HEK293 (cell line): Measurements from ENCODE around the gene KCNMA1.
A peak's percentile ranks its signal among the peaks of the same experiment; 100 is the strongest.

ENCODE experiments used
- CTCF ChIA-PET: fragments of 350-600 bp; formaldehyde crosslinking; extraction: SDS; loops from one replicate; lab custom pipeline; 2021; ENCODE audit warnings: antibody characterized with exemption; lab: Yijun Ruan, JAX
- POLR2A ChIA-PET: fragments of 300-600 bp; formaldehyde crosslinking; extraction: SDS; loops from one replicate; lab custom pipeline; 2020; ENCODE audit warnings: antibody characterized with exemption, inconsistent platforms; lab: Yijun Ruan, JAX
- H3K27ac ChIP-seq: fragments of 200-500 bp; sonication (Bioruptor generic); 2 replicates; pipeline ENCODE4 v1.5.1; 2014; ENCODE audit warnings: low read depth, low read length, control low read depth, inconsistent platforms; ENCODE audit errors: extremely low read depth
- H3K36me3 ChIP-seq, 2 experiments: fragments of 200-500 bp in 1 of 2; sonication (Bioruptor generic) in 1 of 2; 1 replicate in 1 of 2; 2 replicates in 1 of 2; pipeline ENCODE4 v1.5.1; 2014 to 2017; ENCODE audit warnings: inconsistent platforms in 2 of 2, low read length in 2 of 2; ENCODE audit not compliant: control insufficient read depth in 2 of 2, insufficient read depth in 1 of 2
- H3K4me1 ChIP-seq: fragments of 200-500 bp; sonication (Bioruptor generic); 2 replicates; pipeline ENCODE4 v1.5.1; 2014; ENCODE audit warnings: mild to moderate bottlenecking, low read length, inconsistent platforms; ENCODE audit not compliant: control insufficient read depth, insufficient read depth
- H3K4me3 ChIP-seq: 2 replicates; pipeline ENCODE4 v1.5.1; 2011; ENCODE audit warnings: low read depth, mild to moderate bottlenecking, control low read depth, low read length, moderate library complexity
- H3K9me3 ChIP-seq: fragments of 200-500 bp; sonication (Bioruptor generic); 2 replicates; pipeline ENCODE4 v1.5.1; 2014; ENCODE audit warnings: low read depth, low read length, inconsistent platforms; ENCODE audit not compliant: control insufficient read depth, insufficient read depth
- GFI1B ChIP-seq: fragments of 450-650 bp; formaldehyde crosslinking; IDR thresholded peaks from 2 replicates; pipeline ENCODE4 v1.5.1; 2016; ENCODE audit warnings: missing biosample characterization, missing genetic modification characterization
- GLIS1 ChIP-seq: fragments of 450-650 bp; formaldehyde crosslinking; IDR thresholded peaks from 2 replicates; pipeline ENCODE4 v1.5.1; 2016; ENCODE audit warnings: missing biosample characterization, missing genetic modification characterization
- GLIS2 ChIP-seq: fragments of 450-650 bp; formaldehyde crosslinking; IDR thresholded peaks from 2 replicates; pipeline ENCODE4 v1.5.1; 2016; ENCODE audit warnings: missing biosample characterization, missing genetic modification characterization
- HOXA7 ChIP-seq: sonication (generic); formaldehyde crosslinking; IDR thresholded peaks from 2 replicates; pipeline ENCODE4 v1.8.1; 2022; ENCODE audit warnings: missing genetic modification reagents, borderline replicate concordance
- IKZF3 ChIP-seq: fragments of 450-650 bp; IDR thresholded peaks from 2 replicates; pipeline ENCODE4 v1.5.0; 2018; ENCODE audit warnings: missing biosample characterization, mild to moderate bottlenecking, missing genetic modification characterization, moderate library complexity
- KLF8 ChIP-seq: fragments of 450-650 bp; formaldehyde crosslinking; IDR thresholded peaks from 2 replicates; pipeline ENCODE4 v1.5.1; 2016; ENCODE audit warnings: missing biosample characterization, missing genetic modification characterization
- OSR2 ChIP-seq: fragments of 450-650 bp; formaldehyde crosslinking; IDR thresholded peaks from 2 replicates; pipeline ENCODE4 v1.5.1; 2016; ENCODE audit warnings: missing biosample characterization, missing genetic modification characterization
- REPIN1 ChIP-seq: fragments of 450-650 bp; formaldehyde crosslinking; IDR thresholded peaks from 2 replicates; pipeline ENCODE4 v1.5.1; 2017; ENCODE audit warnings: missing biosample characterization, missing genetic modification characterization, low read depth
- ZNF112 ChIP-seq: fragments of 450-650 bp; formaldehyde crosslinking; IDR thresholded peaks from 2 replicates; pipeline ENCODE4 v1.5.0; 2017; ENCODE audit warnings: missing biosample characterization, missing genetic modification characterization
- ZNF174 ChIP-seq: fragments of 450-650 bp; formaldehyde crosslinking; IDR thresholded peaks from 2 replicates; pipeline ENCODE4 v1.5.0; 2017; ENCODE audit warnings: missing biosample characterization, mild to moderate bottlenecking, missing genetic modification characterization
- ZNF175 ChIP-seq: fragments of 450-650 bp; formaldehyde crosslinking; IDR thresholded peaks from 2 replicates; pipeline ENCODE4 v1.5.1; 2016; ENCODE audit warnings: missing biosample characterization, missing genetic modification characterization
- ZNF311 ChIP-seq: fragments of 450-650 bp; formaldehyde crosslinking; IDR thresholded peaks from 2 replicates; pipeline ENCODE4 v1.5.1; 2017; ENCODE audit warnings: missing biosample characterization, missing genetic modification characterization, borderline replicate concordance
- ZNF423 ChIP-seq: fragments of 450-650 bp; formaldehyde crosslinking; IDR thresholded peaks from 2 replicates; pipeline ENCODE4 v1.5.1; 2016; ENCODE audit warnings: missing biosample characterization, missing genetic modification characterization
- ZNF544 ChIP-seq: fragments of 450-650 bp; formaldehyde crosslinking; IDR thresholded peaks from 2 replicates; pipeline ENCODE4 v1.5.0; 2017; ENCODE audit warnings: missing biosample characterization, missing genetic modification characterization
- ZNF549 ChIP-seq: fragments of 450-650 bp; IDR thresholded peaks from 2 replicates; pipeline ENCODE4 v1.5.1; 2018; ENCODE audit warnings: missing biosample characterization, missing genetic modification characterization, mild to moderate bottlenecking, inconsistent platforms, moderate library complexity
- ZNF561 ChIP-seq: fragments of 450-650 bp; IDR thresholded peaks from 2 replicates; pipeline ENCODE4 v1.5.1; 2018; ENCODE audit warnings: missing biosample characterization, missing genetic modification characterization, borderline replicate concordance
- ZNF76 ChIP-seq: fragments of 450-650 bp; formaldehyde crosslinking; IDR thresholded peaks from 2 replicates; pipeline ENCODE4; 2016; ENCODE audit warnings: low read depth, missing biosample characterization, missing genetic modification characterization, borderline replicate concordance
- ZNF830 ChIP-seq: fragments of 450-650 bp; IDR thresholded peaks from 2 replicates; pipeline ENCODE4 v1.5.0; 2018; ENCODE audit warnings: missing biosample characterization, missing genetic modification characterization, low read depth, mild to moderate bottlenecking, moderate library complexity
- TF ChIP-seq, protein P1 (sequence below): fragments of 450-650 bp; formaldehyde crosslinking; IDR thresholded peaks from 2 replicates; pipeline ENCODE4 v1.5.1; 2017; ENCODE audit warnings: missing biosample characterization, mild to moderate bottlenecking, missing genetic modification characterization, moderate library complexity
- TF ChIP-seq, protein P2 (sequence below): fragments of 450-650 bp; formaldehyde crosslinking; IDR thresholded peaks from 2 replicates; pipeline ENCODE4 v1.5.1; 2016; ENCODE audit warnings: missing biosample characterization, missing genetic modification characterization, low read depth
- TF ChIP-seq, protein P3 (sequence below): fragments of 450-650 bp; formaldehyde crosslinking; IDR thresholded peaks from 2 replicates; pipeline ENCODE4 v1.5.1; 2017; ENCODE audit warnings: missing biosample characterization, missing genetic modification characterization
- TF ChIP-seq, protein P4 (sequence below): IDR thresholded peaks from 2 replicates; pipeline ENCODE4 v1.6.1; 2011; ENCODE audit warnings: mild to moderate bottlenecking, low read depth, low read length, borderline replicate concordance
- TF ChIP-seq, protein P5 (sequence below): fragments of 450-650 bp; formaldehyde crosslinking; IDR thresholded peaks from 2 replicates; pipeline ENCODE4 v1.5.1; 2017; ENCODE audit warnings: missing biosample characterization, missing genetic modification characterization

Gene KCNMA1

DNA sequence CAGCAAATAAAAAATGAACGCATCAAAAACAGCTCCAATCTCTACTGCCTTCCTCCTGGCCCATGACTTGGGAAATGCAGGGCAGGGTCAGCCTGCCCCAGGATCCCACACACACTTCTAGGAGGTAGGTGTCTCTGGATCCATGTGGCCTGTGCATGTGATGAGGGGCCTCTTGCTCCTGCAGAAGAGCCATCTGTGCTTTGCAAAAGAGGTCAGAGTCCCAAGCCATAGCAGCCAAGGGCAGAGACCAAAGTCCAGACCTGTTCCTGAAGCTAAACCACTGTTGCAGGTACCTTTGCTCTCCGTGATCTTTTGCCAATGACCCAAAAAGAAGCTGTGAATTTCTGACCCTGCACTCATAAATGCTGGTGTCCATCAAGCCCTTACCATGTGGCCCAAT lies 57.1 kb downstream of the KCNMA1 start (continued):
- no peak for TF ChIP-seq REPIN1 (tag by site-specific recombination)
- TF ChIP-seq GLIS1 = no peak
- no peak for TF ChIP-seq GFI1B

DNA sequence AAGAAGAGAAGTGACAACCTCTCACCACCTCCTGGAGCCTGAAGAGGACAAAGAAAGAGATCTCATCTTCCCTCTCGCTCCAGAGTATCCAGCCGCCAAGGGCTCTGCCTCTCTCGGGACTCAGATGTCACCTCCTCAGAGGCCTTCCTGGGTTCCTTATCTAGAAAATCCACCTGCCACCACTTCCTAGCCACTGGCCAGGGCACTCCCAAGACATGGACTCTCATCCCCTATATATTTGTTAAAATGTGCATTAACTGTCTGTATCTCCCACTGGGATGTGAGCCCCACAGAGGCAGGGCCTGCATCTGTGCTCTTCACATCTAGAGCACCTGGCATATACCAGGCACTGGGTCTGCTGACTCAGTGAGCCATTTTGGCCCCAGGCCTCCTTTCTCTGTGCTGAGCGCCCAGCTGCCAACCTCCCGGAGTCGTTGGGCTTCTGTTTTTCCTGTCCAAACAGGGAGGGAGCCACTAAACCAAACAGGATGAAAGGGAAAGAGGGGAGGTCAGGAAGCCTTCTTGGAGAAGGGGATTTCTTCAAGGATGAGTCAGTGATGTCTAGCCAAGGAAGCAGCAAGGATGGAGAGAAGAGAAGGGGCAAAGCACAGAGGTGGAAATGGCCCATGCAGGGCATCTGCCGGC lies 58.9 kb downstream of the KCNMA1 start:
- ChIA-PET POLR2A (no interaction called here), CTCF (no interaction called here)
- no peaks in the 10 kb centered on the region for H3K9me3 ChIP-seq
- TF ChIP-seq IKZF3 (tag by site-specific recombination) (no peak), ZNF561 (no peak), ZNF175 (tag by site-specific recombination) (no peak)
- TF ChIP-seq, protein P1, sequence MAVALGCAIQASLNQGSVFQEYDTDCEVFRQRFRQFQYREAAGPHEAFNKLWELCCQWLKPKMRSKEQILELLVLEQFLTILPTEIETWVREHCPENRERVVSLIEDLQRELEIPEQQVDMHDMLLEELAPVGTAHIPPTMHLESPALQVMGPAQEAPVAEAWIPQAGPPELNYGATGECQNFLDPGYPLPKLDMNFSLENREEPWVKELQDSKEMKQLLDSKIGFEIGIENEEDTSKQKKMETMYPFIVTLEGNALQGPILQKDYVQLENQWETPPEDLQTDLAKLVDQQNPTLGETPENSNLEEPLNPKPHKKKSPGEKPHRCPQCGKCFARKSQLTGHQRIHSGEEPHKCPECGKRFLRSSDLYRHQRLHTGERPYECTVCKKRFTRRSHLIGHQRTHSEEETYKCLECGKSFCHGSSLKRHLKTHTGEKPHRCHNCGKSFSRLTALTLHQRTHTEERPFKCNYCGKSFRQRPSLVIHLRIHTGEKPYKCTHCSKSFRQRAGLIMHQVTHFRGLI (tag by site-specific recombination) = peak; percentile 83
- TF ChIP-seq, all 188 proteins: peak for 1
- no peaks in the 10 kb centered on the region for H3K4me1 ChIP-seq
- no peak overlapping the region for H3K4me3 ChIP-seq
- no peaks in the 10 kb centered on the region for H3K36me3 ChIP-seq
- H3K27ac ChIP-seq = no peak overlapping the region

DNA sequence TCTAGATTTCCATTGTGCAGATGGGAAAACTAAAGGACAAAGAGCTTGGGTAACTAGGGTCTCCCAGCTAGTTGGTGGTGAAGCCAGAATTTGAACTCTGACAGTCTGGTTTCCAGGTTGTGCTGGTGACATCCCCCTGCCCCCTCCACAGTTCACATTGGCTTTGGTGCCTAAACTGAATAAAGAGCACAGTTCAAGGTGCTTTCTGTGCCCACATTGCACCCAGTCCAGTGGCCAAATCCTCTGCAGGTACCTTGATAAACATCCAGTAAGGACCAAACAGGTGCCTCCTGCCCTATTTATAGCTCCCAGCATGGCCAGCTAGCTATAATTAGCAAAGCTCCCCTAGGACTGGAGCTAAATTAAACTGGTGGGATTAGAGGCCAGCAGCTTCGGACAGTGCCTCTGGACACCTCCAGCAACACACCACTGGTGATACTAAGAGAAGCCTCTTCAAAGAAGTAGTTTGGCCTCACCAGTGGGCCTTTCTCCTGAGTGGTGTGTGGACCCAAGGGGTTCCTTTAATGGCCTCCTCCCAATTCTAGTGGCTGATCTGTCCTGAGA lies 59.9 kb downstream of the KCNMA1 start:
- Histone ChIP-seq H3K9me3 (no peaks in the 10 kb centered on the region), H3K4me3 (no peak overlapping the region), H3K27ac (no peak overlapping the region), H3K4me1 (no peaks in the 10 kb centered on the region), H3K36me3 (no peaks in the 10 kb centered on the region)
- POLR2A ChIA-PET = no interaction called here
- CTCF ChIA-PET = interaction anchor here (0.5 kb wide), 1 partner anchor 66 kb away, joined by 3 read pairs; no protein-coding TSS in a partner anchor
- TF ChIP-seq, protein P2, sequence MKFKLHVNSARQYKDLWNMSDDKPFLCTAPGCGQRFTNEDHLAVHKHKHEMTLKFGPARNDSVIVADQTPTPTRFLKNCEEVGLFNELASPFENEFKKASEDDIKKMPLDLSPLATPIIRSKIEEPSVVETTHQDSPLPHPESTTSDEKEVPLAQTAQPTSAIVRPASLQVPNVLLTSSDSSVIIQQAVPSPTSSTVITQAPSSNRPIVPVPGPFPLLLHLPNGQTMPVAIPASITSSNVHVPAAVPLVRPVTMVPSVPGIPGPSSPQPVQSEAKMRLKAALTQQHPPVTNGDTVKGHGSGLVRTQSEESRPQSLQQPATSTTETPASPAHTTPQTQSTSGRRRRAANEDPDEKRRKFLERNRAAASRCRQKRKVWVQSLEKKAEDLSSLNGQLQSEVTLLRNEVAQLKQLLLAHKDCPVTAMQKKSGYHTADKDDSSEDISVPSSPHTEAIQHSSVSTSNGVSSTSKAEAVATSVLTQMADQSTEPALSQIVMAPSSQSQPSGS (tag by site-specific recombination) = no peak
- TF ChIP-seq ZNF544 (tag by site-specific recombination) = no peak
- TF ChIP-seq KLF8 (tag by site-specific recombination) = no peak
- TF ChIP-seq ZNF174 (tag by site-specific recombination) = no peak
- no peak for TF ChIP-seq ZNF76
- TF ChIP-seq ZNF423 (tag by site-specific recombination) = no peak
- TF ChIP-seq, protein P3, sequence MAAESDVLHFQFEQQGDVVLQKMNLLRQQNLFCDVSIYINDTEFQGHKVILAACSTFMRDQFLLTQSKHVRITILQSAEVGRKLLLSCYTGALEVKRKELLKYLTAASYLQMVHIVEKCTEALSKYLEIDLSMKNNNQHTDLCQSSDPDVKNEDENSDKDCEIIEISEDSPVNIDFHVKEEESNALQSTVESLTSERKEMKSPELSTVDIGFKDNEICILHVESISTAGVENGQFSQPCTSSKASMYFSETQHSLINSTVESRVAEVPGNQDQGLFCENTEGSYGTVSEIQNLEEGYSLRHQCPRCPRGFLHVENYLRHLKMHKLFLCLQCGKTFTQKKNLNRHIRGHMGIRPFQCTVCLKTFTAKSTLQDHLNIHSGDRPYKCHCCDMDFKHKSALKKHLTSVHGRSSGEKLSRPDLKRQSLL (tag by site-specific recombination) = no peak
- TF ChIP-seq GLIS2 (tag by site-specific recombination) = no peak
- TF ChIP-seq, protein P4, sequence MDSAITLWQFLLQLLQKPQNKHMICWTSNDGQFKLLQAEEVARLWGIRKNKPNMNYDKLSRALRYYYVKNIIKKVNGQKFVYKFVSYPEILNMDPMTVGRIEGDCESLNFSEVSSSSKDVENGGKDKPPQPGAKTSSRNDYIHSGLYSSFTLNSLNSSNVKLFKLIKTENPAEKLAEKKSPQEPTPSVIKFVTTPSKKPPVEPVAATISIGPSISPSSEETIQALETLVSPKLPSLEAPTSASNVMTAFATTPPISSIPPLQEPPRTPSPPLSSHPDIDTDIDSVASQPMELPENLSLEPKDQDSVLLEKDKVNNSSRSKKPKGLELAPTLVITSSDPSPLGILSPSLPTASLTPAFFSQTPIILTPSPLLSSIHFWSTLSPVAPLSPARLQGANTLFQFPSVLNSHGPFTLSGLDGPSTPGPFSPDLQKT = no peak
- TF ChIP-seq ZNF830 = no peak
- TF ChIP-seq HOXA7 (CRISPR knock-in tag) = no peak
- no peak for TF ChIP-seq OSR2
- TF ChIP-seq, protein P5, sequence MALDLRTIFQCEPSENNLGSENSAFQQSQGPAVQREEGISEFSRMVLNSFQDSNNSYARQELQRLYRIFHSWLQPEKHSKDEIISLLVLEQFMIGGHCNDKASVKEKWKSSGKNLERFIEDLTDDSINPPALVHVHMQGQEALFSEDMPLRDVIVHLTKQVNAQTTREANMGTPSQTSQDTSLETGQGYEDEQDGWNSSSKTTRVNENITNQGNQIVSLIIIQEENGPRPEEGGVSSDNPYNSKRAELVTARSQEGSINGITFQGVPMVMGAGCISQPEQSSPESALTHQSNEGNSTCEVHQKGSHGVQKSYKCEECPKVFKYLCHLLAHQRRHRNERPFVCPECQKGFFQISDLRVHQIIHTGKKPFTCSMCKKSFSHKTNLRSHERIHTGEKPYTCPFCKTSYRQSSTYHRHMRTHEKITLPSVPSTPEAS = no peak
- no peak for TF ChIP-seq ZNF311
- TF ChIP-seq ZNF549 (tag by site-specific recombination) = no peak
- TF ChIP-seq ZNF112 (tag by site-specific recombination) = no peak
- TF ChIP-seq ZNF561 = no peak
- TF ChIP-seq, all 188 proteins: peak for 0
